Tibial nerve (tissue), 4 donors: Measurements from ENCODE around the gene SCAI.
"Not testable (repeated sequence)": the region's sequence is repeated elsewhere in the genome, so short reads cannot be mapped to it uniquely, and the experiment has no call there.

Experiments
- EP300 ChIP-seq, 2 donors: sonication (generic); formaldehyde crosslinking; IDR thresholded peaks; one replicate each; pipeline ENCODE4 v1.6.1; 2017; ENCODE audit warnings: antibody characterized with exemption in 2 of 2, mild to moderate bottlenecking in 1 of 2
- POLR2A ChIP-seq, 2 donors: fragments of 450-650 bp; IDR thresholded peaks; one replicate each; pipeline ENCODE4 v1.6.1; 2017; ENCODE audit warnings: antibody characterized with exemption in 2 of 2, mild to moderate bottlenecking in 2 of 2, moderate library complexity in 2 of 2
- TF ChIP-seq, protein P1 (sequence below), 5 experiments: fragments of 200-600 bp in 3 of 5; fragments of 450-650 bp in 2 of 5; sonication (generic) in 3 of 5; IDR thresholded peaks; one replicate each; pipeline ENCODE4 v1.5.1; 2016 to 2019; ENCODE audit warnings: antibody characterized with exemption in 5 of 5, mild to moderate bottlenecking in 3 of 5, moderate library complexity in 2 of 5

DNA sequence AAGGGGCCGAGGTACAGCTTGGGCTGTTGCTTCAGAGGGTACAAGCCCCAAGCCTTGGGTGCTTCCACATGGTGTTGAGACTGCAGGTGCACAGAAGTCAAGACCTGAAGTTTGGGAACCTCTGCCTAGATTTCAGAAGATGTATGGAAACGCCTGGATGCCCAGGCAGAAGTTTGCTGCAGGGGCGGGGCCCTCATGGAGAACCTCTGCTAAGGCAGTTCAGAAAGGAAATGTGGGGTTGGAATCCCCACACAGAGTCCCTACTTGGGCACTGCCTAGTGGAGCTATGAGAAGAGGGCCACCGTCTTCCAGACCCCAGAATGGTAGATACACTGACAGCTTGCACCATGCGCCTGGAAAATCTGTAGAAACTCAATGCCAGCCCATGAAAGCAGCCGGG lies 61.1 kb downstream of the SCAI start:
- TF ChIP-seq, protein P1, sequence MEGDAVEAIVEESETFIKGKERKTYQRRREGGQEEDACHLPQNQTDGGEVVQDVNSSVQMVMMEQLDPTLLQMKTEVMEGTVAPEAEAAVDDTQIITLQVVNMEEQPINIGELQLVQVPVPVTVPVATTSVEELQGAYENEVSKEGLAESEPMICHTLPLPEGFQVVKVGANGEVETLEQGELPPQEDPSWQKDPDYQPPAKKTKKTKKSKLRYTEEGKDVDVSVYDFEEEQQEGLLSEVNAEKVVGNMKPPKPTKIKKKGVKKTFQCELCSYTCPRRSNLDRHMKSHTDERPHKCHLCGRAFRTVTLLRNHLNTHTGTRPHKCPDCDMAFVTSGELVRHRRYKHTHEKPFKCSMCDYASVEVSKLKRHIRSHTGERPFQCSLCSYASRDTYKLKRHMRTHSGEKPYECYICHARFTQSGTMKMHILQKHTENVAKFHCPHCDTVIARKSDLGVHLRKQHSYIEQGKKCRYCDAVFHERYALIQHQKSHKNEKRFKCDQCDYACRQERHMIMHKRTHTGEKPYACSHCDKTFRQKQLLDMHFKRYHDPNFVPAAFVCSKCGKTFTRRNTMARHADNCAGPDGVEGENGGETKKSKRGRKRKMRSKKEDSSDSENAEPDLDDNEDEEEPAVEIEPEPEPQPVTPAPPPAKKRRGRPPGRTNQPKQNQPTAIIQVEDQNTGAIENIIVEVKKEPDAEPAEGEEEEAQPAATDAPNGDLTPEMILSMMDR (IDR thresholded peaks at IDR 0.05), result not testable (repeated sequence)
- not testable (repeated sequence) for TF ChIP-seq POLR2A, EP300 (IDR thresholded peaks at IDR 0.05)
